Gastroesophageal sphincter (tissue), 4 donors: Measurements from ENCODE around the gene GMFB. TPM values are rescaled to one million over a fixed set of nuclear protein-coding genes. Genes with fewer than 3 reads are reported as not detected.

Experiments used
- ATAC-seq: fragments of 150-250 bp; one replicate; pipeline ENCODE4 v1.9.1; 2016; ENCODE audit warnings: mild to moderate bottlenecking, moderate library complexity
- H3K27ac ChIP-seq, 4 donors: fragments of 200-600 bp; sonication (generic) in 3 of 4; 1 replicate in 3 of 4; 2 replicates in 1 of 4; pipeline ENCODE4 v1.5.1; 2016 to 2019
- H3K27me3 ChIP-seq: fragments of 200-600 bp; sonication (generic); one replicate; pipeline ENCODE4 v1.5.1; 2019
- H3K36me3 ChIP-seq, 2 donors: fragments of 200-600 bp; sonication (generic); one replicate each; pipeline ENCODE4 v1.5.1; 2019; ENCODE audit warnings: control low read depth in 1 of 2
- H3K4me1 ChIP-seq, 3 donors: fragments of 200-600 bp; sonication (generic); 1 replicate in 2 of 3; 2 replicates in 1 of 3; pipeline ENCODE4 v1.5.1; 2016 to 2019; ENCODE audit warnings: control low read depth in 2 of 3
- H3K4me3 ChIP-seq, 2 donors: fragments of 200-600 bp; sonication (generic); one replicate each; pipeline ENCODE4 v1.5.1; 2019; ENCODE audit warnings: mild to moderate bottlenecking in 1 of 2, moderate library complexity in 1 of 2
- H3K9me3 ChIP-seq, 3 donors: fragments of 200-600 bp; sonication (generic); one replicate each; pipeline ENCODE4 v1.5.1; 2017 to 2019; ENCODE audit warnings: control low read depth in 2 of 3
- CTCF ChIP-seq, 4 experiments: fragments of 200-600 bp in 2 of 4; fragments of 450-650 bp in 2 of 4; sonication (generic) in 1 of 4; IDR thresholded peaks; one replicate each; pipeline ENCODE4 v1.5.1; 2017 to 2019; ENCODE audit warnings: antibody characterized with exemption in 4 of 4, mild to moderate bottlenecking in 2 of 4, moderate library complexity in 2 of 4
- EP300 ChIP-seq: sonication (generic); formaldehyde crosslinking; IDR thresholded peaks from one replicate; pipeline ENCODE4 v1.6.1; 2017; ENCODE audit warnings: antibody characterized with exemption, mild to moderate bottlenecking
- POLR2A ChIP-seq, 2 donors: fragments of 450-650 bp; IDR thresholded peaks; one replicate each; pipeline ENCODE4 v1.6.1; 2017; ENCODE audit warnings: antibody characterized with exemption in 2 of 2, mild to moderate bottlenecking in 2 of 2, moderate library complexity in 1 of 2
- POLR2AphosphoS5 ChIP-seq: sonication (generic); formaldehyde crosslinking; IDR thresholded peaks from one replicate; pipeline ENCODE4 v1.6.1; 2017; ENCODE audit warnings: antibody characterized with exemption
- WGBS, 2 donors: methylation state at CpG; one replicate each; pipeline ENCODE4 v1.1.5; 2018; ENCODE audit warnings: low coverage in 1 of 2; 5-methylcytosine and 5-hydroxymethylcytosine counted together
- total RNA-seq, 4 donors: library from RNA; depleted of rRNA; stranded (reverse); fragments of >200 nt; gene quantifications; one replicate each; pipeline ENCODE4 v1.1.0, GENCODE V29; 2016

The GMFB gene
- total RNA-seq, 4 donors from 2014 or later = 40.0 to 43.7 (median 42.3) TPM

GRCh38 chr14:54480830-54481562 is 7.8 kb downstream of the GMFB start:
- no peak overlapping the region for H3K27ac ChIP-seq

GRCh38 chr14:54478636-54479215 is 10.1 kb downstream of the GMFB start:
- Histone ChIP-seq H3K4me1 (peaks cover 0 to 42% (median 0%) of the 10 kb centered on the region in 3 donors), H3K9me3 (no peaks in the 10 kb centered on the region), H3K36me3 (peaks cover 0 to 37% of the 10 kb centered on the region in 2 donors), H3K4me3 (no peak overlapping the region), H3K27me3 (no peaks in the 10 kb centered on the region), H3K27ac (no peak overlapping the region)
- WGBS, 2 donors = 54 to 55% methylated on average over 2 to 3 of the region's 3 CpGs
- ATAC-seq = no peak
- TF ChIP-seq POLR2A (IDR thresholded peaks at IDR 0.05) (no peak), POLR2AphosphoS5 (no peak)

More at GRCh38 chr14:54480830-54481562, 7.8 kb downstream of the GMFB start:
- ATAC-seq = no peak
- H3K4me1 ChIP-seq = peaks cover 0 to 38% (median 0%) of the 10 kb centered on the region in 3 donors
- peaks cover 0 to 37% of the 10 kb centered on the region in 2 donors for H3K36me3 ChIP-seq
- no peaks in the 10 kb centered on the region for H3K27me3 ChIP-seq
- H3K4me3 ChIP-seq = no peak overlapping the region
- WGBS, 2 donors = 81 to 90% methylated on average over 4 of the region's 4 CpGs
- no peaks in the 10 kb centered on the region for H3K9me3 ChIP-seq
- TF ChIP-seq POLR2AphosphoS5 (no peak), EP300 (no peak), POLR2A (IDR thresholded peaks at IDR 0.05) (no peak), CTCF (IDR thresholded peaks at IDR 0.05) (no peak)

- 58 to 75% methylated on average over 4 of the region's 4 CpGs for WGBS, 2 donors
- Histone ChIP-seq H3K4me1 (peaks cover 0 to 30% (median 0%) of the 10 kb centered on the region in 3 donors), H3K27me3 (no peaks in the 10 kb centered on the region), H3K27ac (no peak overlapping the region), H3K4me3 (no peak overlapping the region), H3K9me3 (no peaks in the 10 kb centered on the region), H3K36me3 (peaks cover 0 to 45% of the 10 kb centered on the region in 2 donors)
- TF ChIP-seq POLR2AphosphoS5 = no peak
- TF ChIP-seq CTCF (IDR thresholded peaks at IDR 0.05) = no peak
- TF ChIP-seq EP300 = no peak
- TF ChIP-seq POLR2A (IDR thresholded peaks at IDR 0.05) = no peak
- no peak for ATAC-seq
These were observed 12.9 kb downstream of the GMFB start for GRCh38 chr14:54475911-54476310.

- no peak for ATAC-seq
- H3K4me1 ChIP-seq = peaks cover 0 to 30% (median 0%) of the 10 kb centered on the region in 3 donors
- peaks cover 0 to 51% of the 10 kb centered on the region in 2 donors for H3K36me3 ChIP-seq
- WGBS, 2 donors = 45 to 46% methylated on average over 4 of the region's 4 CpGs
- H3K4me3 ChIP-seq = no peak overlapping the region
- H3K27ac ChIP-seq = no peak overlapping the region
- H3K9me3 ChIP-seq = no peaks in the 10 kb centered on the region
- TF ChIP-seq EP300 (no peak), CTCF (IDR thresholded peaks at IDR 0.05) (no peak), POLR2AphosphoS5 (no peak), POLR2A (IDR thresholded peaks at IDR 0.05) (no peak)
- no peaks in the 10 kb centered on the region for H3K27me3 ChIP-seq
These were observed 13.4 kb downstream of the GMFB start for GRCh38 chr14:54475187-54475899.

GRCh38 chr14:54474232-54474793 is 14.5 kb downstream of the GMFB start:
- Histone ChIP-seq H3K27ac (no peak overlapping the region), H3K9me3 (no peaks in the 10 kb centered on the region), H3K36me3 (peaks cover 0 to 44% of the 10 kb centered on the region in 2 donors), H3K27me3 (no peaks in the 10 kb centered on the region), H3K4me3 (no peak overlapping the region), H3K4me1 (peaks cover 0 to 30% (median 0%) of the 10 kb centered on the region in 3 donors)
- TF ChIP-seq CTCF (IDR thresholded peaks at IDR 0.05) (no peak), POLR2AphosphoS5 (no peak), EP300 (no peak), POLR2A (IDR thresholded peaks at IDR 0.05) (no peak)
- 57 to 60% methylated on average over 2 of the region's 2 CpGs for WGBS, 2 donors
- no peak for ATAC-seq
